ENCODE data around the gene PLA2G10.

- TF ChIP-seq, protein P1, sequence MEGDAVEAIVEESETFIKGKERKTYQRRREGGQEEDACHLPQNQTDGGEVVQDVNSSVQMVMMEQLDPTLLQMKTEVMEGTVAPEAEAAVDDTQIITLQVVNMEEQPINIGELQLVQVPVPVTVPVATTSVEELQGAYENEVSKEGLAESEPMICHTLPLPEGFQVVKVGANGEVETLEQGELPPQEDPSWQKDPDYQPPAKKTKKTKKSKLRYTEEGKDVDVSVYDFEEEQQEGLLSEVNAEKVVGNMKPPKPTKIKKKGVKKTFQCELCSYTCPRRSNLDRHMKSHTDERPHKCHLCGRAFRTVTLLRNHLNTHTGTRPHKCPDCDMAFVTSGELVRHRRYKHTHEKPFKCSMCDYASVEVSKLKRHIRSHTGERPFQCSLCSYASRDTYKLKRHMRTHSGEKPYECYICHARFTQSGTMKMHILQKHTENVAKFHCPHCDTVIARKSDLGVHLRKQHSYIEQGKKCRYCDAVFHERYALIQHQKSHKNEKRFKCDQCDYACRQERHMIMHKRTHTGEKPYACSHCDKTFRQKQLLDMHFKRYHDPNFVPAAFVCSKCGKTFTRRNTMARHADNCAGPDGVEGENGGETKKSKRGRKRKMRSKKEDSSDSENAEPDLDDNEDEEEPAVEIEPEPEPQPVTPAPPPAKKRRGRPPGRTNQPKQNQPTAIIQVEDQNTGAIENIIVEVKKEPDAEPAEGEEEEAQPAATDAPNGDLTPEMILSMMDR (IDR thresholded peaks at IDR 0.05; ENCODE audit: insufficient read depth, low read length) = no peak
- TF ChIP-seq POLR2AphosphoS5 (IDR thresholded peaks at IDR 0.05; ENCODE audit: low read depth) (no peak; the same call in 1 of the 2 replicates), SPI1 (IDR thresholded peaks at IDR 0.05; ENCODE audit: borderline replicate concordance, low read depth) (no peak), REST (IDR thresholded peaks at IDR 0.05; ENCODE audit: insufficient replicate concordance, low read depth) (no peak), GABPA (IDR thresholded peaks at IDR 0.05; ENCODE audit: low read depth) (no peak)
Measured at GRCh38 chr16:14669776-14670175, 24.3 kb downstream of the PLA2G10 start.

Data from HL-60 (cell line).